ENCODE measurements around the gene FAM107B.
A peak's percentile ranks its signal among the peaks of the same experiment; 100 is the strongest.
"Not testable (repeated sequence)": the region's sequence is repeated elsewhere in the genome, so short reads cannot be mapped to it uniquely, and the experiment has no call there.

FAM107B gene

GRCh38 chr10:14658331-14659127, 116.2 kb downstream of the FAM107B start:
- DNase-seq = no peak

- no peak for DNase-seq
Observed at GRCh38 chr10:14656052-14656730, 118.5 kb downstream of the FAM107B start.

- no peak for DNase-seq
Observed at GRCh38 chr10:14654821-14655382, 119.8 kb downstream of the FAM107B start.

GRCh38 chr10:14653271-14654161, 121.2 kb downstream of the FAM107B start:
- DNase-seq = no peak

- DNase-seq = no peak
Observed at GRCh38 chr10:14652816-14653215, 121.9 kb downstream of the FAM107B start.

- DNase-seq = no peak
Observed at GRCh38 chr10:14652067-14652466, 122.6 kb downstream of the FAM107B start.

- no peak for DNase-seq
Observed at GRCh38 chr10:14649739-14650138, 125.0 kb downstream of the FAM107B start.

- DNase-seq = no peak
Observed at GRCh38 chr10:14648946-14649345, 125.8 kb downstream of the FAM107B start.

- DNase-seq = peak; percentile 39 to 76
Observed at GRCh38 chr10:14648005-14648765, 126.5 kb downstream of the FAM107B start.

- DNase-seq = no peak
Observed at GRCh38 chr10:14645239-14645960, 129.3 kb downstream of the FAM107B start.

GRCh38 chr10:14639637-14640036, 135.1 kb downstream of the FAM107B start:
- no peak for DNase-seq

GRCh38 chr10:14635043-14635710, 139.5 kb downstream of the FAM107B start:
- DNase-seq = no peak

GRCh38 chr10:14634572-14634971, 140.1 kb downstream of the FAM107B start:
- not testable (repeated sequence) for DNase-seq

GRCh38 chr10:14625765-14626525, 148.8 kb downstream of the FAM107B start:
- no peak for DNase-seq

- DNase-seq = no peak
Observed at GRCh38 chr10:14625192-14625631, 149.5 kb downstream of the FAM107B start.

GRCh38 chr10:14624600-14624999, 150.1 kb downstream of the FAM107B start:
- no peak for DNase-seq

- no peak for DNase-seq
Observed at GRCh38 chr10:14623931-14624330, 150.8 kb downstream of the FAM107B start.

- DNase-seq = no peak
Observed at GRCh38 chr10:14621037-14621436, 153.7 kb downstream of the FAM107B start.

- no peak for DNase-seq
Observed at GRCh38 chr10:14618674-14619073, 156.0 kb downstream of the FAM107B start.

- no peak for DNase-seq
Observed at GRCh38 chr10:14617852-14618251, 156.8 kb downstream of the FAM107B start.
